HUES64 (cell line): ENCODE measurements around the gene PHYHIPL.

Source experiments
- H3K27ac ChIP-seq: 2 replicates; pipeline ENCODE4 v1.7.0; 2013; ENCODE audit warnings: low read depth, low read length, inconsistent platforms
- H3K27me3 ChIP-seq: 2 replicates; pipeline ENCODE4 v1.6.1; 2013; ENCODE audit warnings: mild to moderate bottlenecking, low read length; ENCODE audit not compliant: insufficient read depth
- H3K36me3 ChIP-seq: 2 replicates; pipeline ENCODE4 v1.6.1; 2013; ENCODE audit warnings: mild to moderate bottlenecking, low read length; ENCODE audit not compliant: insufficient read depth
- H3K4me1 ChIP-seq: 2 replicates; pipeline ENCODE4 v1.6.1; 2013; ENCODE audit warnings: mild to moderate bottlenecking, low read length, moderate library complexity; ENCODE audit not compliant: insufficient read depth
- H3K4me3 ChIP-seq: 2 replicates; pipeline ENCODE4 v1.5.1; 2013; ENCODE audit warnings: mild to moderate bottlenecking, low read length, moderate library complexity
- H3K9ac ChIP-seq: 2 replicates; pipeline ENCODE4 v1.6.1; 2013; ENCODE audit warnings: mild to moderate bottlenecking, low read depth, low read length
- H3K9me3 ChIP-seq: 2 replicates; pipeline ENCODE4 v1.6.1; 2013; ENCODE audit warnings: low read depth, low read length; ENCODE audit not compliant: insufficient read depth
- WGBS: fragments of 150-250, 120-280 bp; methylation state at CpG from one replicate; pipeline ENCODE4 v1.1.7; 2013; ENCODE audit warnings: missing lambda C conversion rate; 5-methylcytosine and 5-hydroxymethylcytosine counted together

PHYHIPL gene

GRCh38 chr10:59155556-59155955 lies 20.9 kb upstream of the PHYHIPL start:
- Histone ChIP-seq H3K27me3 (no peaks in the 10 kb centered on the region), H3K27ac (no peak overlapping the region), H3K9ac (no peak overlapping the region), H3K4me1 (no peaks in the 10 kb centered on the region), H3K36me3 (no peaks in the 10 kb centered on the region), H3K4me3 (no peak overlapping the region), H3K9me3 (no peaks in the 10 kb centered on the region)
- WGBS, result no CpG with 5 or more reads among the region's 2 CpGs

GRCh38 chr10:59167512-59167911 lies 8.9 kb upstream of the PHYHIPL start:
- no peaks in the 10 kb centered on the region for H3K36me3 ChIP-seq
- 100% methylated on average over 2 of the region's 2 CpGs for WGBS

GRCh38 chr10:59172567-59172966 lies 3.9 kb upstream of the PHYHIPL start:
- Histone ChIP-seq H3K4me1 (no peaks in the 10 kb centered on the region), H3K27me3 (peaks cover 47% of the 10 kb centered on the region), H3K9me3 (no peaks in the 10 kb centered on the region), H3K4me3 (no peak overlapping the region), H3K36me3 (no peaks in the 10 kb centered on the region), H3K27ac (no peak overlapping the region), H3K9ac (no peak overlapping the region)
- WGBS, result 98% methylated on average over 5 of the region's 5 CpGs

More at GRCh38 chr10:59167512-59167911, 8.9 kb upstream of the PHYHIPL start:
- Histone ChIP-seq H3K27ac (no peak overlapping the region), H3K27me3 (0 out of 2 replicates have a peak, but pooled peaks cover 2% of the 10 kb centered on the region), H3K9ac (no peak overlapping the region), H3K4me1 (no peaks in the 10 kb centered on the region), H3K4me3 (no peak overlapping the region), H3K9me3 (no peaks in the 10 kb centered on the region)

DNA sequence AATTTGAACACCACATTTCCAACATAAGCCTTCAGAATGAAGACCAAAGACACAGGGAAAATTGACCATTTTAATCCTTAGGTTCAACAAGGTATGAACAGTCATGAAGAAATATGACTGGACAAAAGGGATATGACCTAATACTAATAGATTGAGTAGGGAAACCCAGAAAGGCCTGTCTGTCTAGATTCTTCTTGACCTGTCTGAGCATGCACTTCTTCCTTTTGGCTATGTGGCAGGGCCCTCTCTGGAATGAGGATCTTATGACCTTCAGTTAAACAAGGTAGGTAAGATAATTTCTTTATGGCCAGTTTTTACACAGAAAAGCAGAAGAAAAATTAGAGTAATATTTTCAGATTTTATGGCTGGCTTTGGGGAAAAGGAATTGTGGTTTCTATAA lies 3.0 kb upstream of the PHYHIPL start:
- Histone ChIP-seq H3K4me1 (no peaks in the 10 kb centered on the region), H3K36me3 (no peaks in the 10 kb centered on the region), H3K4me3 (no peak overlapping the region), H3K27ac (no peak overlapping the region), H3K9ac (no peak overlapping the region), H3K9me3 (no peaks in the 10 kb centered on the region), H3K27me3 (peaks cover 55% of the 10 kb centered on the region)

- peaks cover 69% of the 10 kb centered on the region for H3K27me3 ChIP-seq
- peak overlapping the region; percentile 51 for H3K4me3 ChIP-seq
- H3K4me1 ChIP-seq, result no peaks in the 10 kb centered on the region
- 20% methylated on average over 26 of the region's 26 CpGs for WGBS
- no peak overlapping the region for H3K27ac ChIP-seq
- H3K9me3 ChIP-seq, result no peaks in the 10 kb centered on the region
- H3K36me3 ChIP-seq, result no peaks in the 10 kb centered on the region
- no peak overlapping the region for H3K9ac ChIP-seq
Observed at GRCh38 chr10:59175538-59176240, 754 bp upstream of the PHYHIPL start.

DNA sequence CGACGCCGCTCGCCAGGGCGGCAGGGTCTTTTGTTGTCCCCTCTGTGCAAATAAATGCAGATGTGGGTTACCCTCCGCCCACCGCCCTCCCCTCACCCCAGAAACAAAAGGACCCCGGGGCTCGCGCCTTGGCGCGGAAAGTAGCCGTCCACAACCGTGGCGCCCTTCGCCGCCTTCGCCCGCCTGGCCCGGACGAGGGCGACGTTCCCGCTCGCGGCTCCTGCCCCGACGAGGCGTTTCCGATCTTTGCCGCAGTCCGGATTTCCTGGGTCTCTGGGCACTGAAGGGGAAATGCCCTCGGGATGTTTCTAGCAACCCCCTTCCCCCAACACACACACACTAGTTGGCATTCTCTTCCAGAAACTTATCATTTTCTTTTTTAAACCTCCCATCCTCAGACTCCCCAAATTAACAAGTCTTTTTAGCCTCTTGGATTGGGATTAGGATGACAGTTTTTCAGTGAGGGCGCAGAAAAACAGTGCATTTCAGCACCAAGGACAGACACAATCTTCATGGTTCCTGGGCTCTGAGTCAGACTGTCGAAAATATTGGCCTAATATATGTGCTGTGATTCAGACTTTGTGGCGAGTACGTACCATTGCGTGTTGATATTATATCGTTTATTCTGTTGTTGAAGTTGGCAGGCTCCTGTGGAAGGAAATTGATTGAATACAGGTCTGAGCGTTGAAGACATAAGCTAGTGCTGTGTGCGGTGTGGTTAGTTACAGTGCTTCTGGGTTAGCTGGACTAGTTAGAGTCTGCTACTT lies 771 bp downstream of the PHYHIPL start:
- no peaks in the 10 kb centered on the region for H3K4me1 ChIP-seq
- H3K36me3 ChIP-seq, result no peaks in the 10 kb centered on the region
- no peak overlapping the region for H3K27ac ChIP-seq
- peak overlapping the region; percentile 33; the same call in 1 of the 2 replicates for H3K9ac ChIP-seq
- peak overlapping the region; percentile 51 for H3K4me3 ChIP-seq
- H3K27me3 ChIP-seq, result peaks cover 69% of the 10 kb centered on the region
- H3K9me3 ChIP-seq, result no peaks in the 10 kb centered on the region
- WGBS, result 15% methylated on average over 41 of the region's 41 CpGs

- peaks cover 63% of the 10 kb centered on the region for H3K27me3 ChIP-seq
- no peak overlapping the region for H3K27ac ChIP-seq
- no peaks in the 10 kb centered on the region for H3K36me3 ChIP-seq
- H3K4me1 ChIP-seq, result no peaks in the 10 kb centered on the region
- H3K9me3 ChIP-seq, result no peaks in the 10 kb centered on the region
- 95% methylated on average over 3 of the region's 5 CpGs for WGBS
- H3K4me3 ChIP-seq, result no peak overlapping the region
- no peak overlapping the region for H3K9ac ChIP-seq
Observed at GRCh38 chr10:59177836-59178235, 1.4 kb downstream of the PHYHIPL start.

GRCh38 chr10:59179068-59179467 lies 2.6 kb downstream of the PHYHIPL start:
- no CpG with 5 or more reads among the region's 2 CpGs for WGBS
- no peaks in the 10 kb centered on the region for H3K9me3 ChIP-seq
- no peak overlapping the region for H3K27ac ChIP-seq
- H3K4me1 ChIP-seq, result no peaks in the 10 kb centered on the region
- no peak overlapping the region for H3K9ac ChIP-seq
- H3K36me3 ChIP-seq, result no peaks in the 10 kb centered on the region
- peaks cover 57% of the 10 kb centered on the region for H3K27me3 ChIP-seq
- H3K4me3 ChIP-seq, result no peak overlapping the region

GRCh38 chr10:59180689-59181270 lies 4.3 kb downstream of the PHYHIPL start:
- Histone ChIP-seq H3K27ac (no peak overlapping the region), H3K9me3 (no peaks in the 10 kb centered on the region), H3K27me3 (peaks cover 40% of the 10 kb centered on the region), H3K4me1 (no peaks in the 10 kb centered on the region), H3K9ac (no peak overlapping the region), H3K36me3 (no peaks in the 10 kb centered on the region), H3K4me3 (no peak overlapping the region)
- no CpG with 5 or more reads among the region's 3 CpGs for WGBS

GRCh38 chr10:59181668-59182067 lies 5.2 kb downstream of the PHYHIPL start:
- Histone ChIP-seq H3K9me3 (no peaks in the 10 kb centered on the region), H3K27me3 (peaks cover 31% of the 10 kb centered on the region), H3K36me3 (no peaks in the 10 kb centered on the region), H3K4me3 (no peak overlapping the region), H3K4me1 (no peaks in the 10 kb centered on the region), H3K9ac (no peak overlapping the region), H3K27ac (no peak overlapping the region)
- WGBS, result 50% methylated on average over 1 of the region's 2 CpGs

DNA sequence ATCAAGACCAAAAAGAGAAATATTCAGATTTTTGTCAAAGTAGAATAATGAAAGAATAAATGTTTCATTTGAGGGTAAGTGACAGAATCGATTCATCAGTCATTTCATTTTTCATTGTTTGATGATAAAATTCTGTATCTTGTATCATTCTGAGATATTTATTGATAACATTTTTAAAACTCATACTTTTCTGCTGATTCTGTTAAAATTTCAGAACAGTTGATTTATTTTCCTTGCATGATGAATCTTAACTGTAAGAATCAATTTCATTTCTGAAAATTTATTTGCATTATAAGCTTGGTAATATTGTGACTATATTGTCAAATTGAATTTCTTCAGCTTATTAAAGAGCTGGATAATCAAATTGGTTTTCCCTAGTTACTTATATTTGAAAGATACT lies 13.9 kb downstream of the PHYHIPL start:
- no peaks in the 10 kb centered on the region for H3K36me3 ChIP-seq
- no peak overlapping the region for H3K4me3 ChIP-seq
- WGBS, result 100% methylated on average over 1 of the region's 1 CpG
- no peak overlapping the region for H3K27ac ChIP-seq
- no peaks in the 10 kb centered on the region for H3K9me3 ChIP-seq
- no peaks in the 10 kb centered on the region for H3K4me1 ChIP-seq
- no peak overlapping the region for H3K9ac ChIP-seq
- H3K27me3 ChIP-seq, result no peaks in the 10 kb centered on the region
